H1 (cell line): ENCODE measurements around the gene MAGI2. TPM values are rescaled to one million over a fixed set of nuclear protein-coding genes. Genes with fewer than 3 reads are reported as not detected.

Experiments used
- CTCF ChIA-PET: fragments of 300-600 bp; sonication (Branson Sonifier 250); formaldehyde crosslinking; loops from one replicate; lab custom pipeline; 2021; ENCODE audit not compliant: partially characterized antibody; lab: Charles Lee
- POLR2A ChIA-PET: fragments of 300-600 bp; sonication (Branson Sonifier 250); formaldehyde crosslinking; loops from one replicate; lab custom pipeline; 2021; ENCODE audit warnings: inconsistent platforms; ENCODE audit not compliant: partially characterized antibody; lab: Charles Lee
- DNase-seq, 2 experiments: peaks; one replicate each; pipeline versions ENCODE4 v3.0.0 to v3.0.0-alpha.2; 2010 to 2022; ENCODE audit warnings: low spot score in 2 of 2, low read depth in 1 of 2, mixed read lengths in 1 of 2
- FAIRE-seq: peaks from 2 replicates; lab custom pipeline; 2011; peaks lifted over from hg19 to GRCh38; lab: Jason Lieb, UNC
- H2AFZ ChIP-seq: 2 replicates; pipeline ENCODE4 v1.8.1; 2012; ENCODE audit warnings: low read length, inconsistent platforms
- H2AK5ac ChIP-seq: 2 replicates; pipeline ENCODE4 v1.6.1; 2013; ENCODE audit warnings: low read depth, low read length
- H2BK120ac ChIP-seq: replicated peaks from 2 replicates; pipeline ENCODE3; 2013; ENCODE audit warnings: low read depth, low read length, inconsistent platforms
- H2BK12ac ChIP-seq: 2 replicates; pipeline ENCODE4 v1.6.1; 2013; ENCODE audit warnings: low read depth, low read length
- H2BK15ac ChIP-seq: 2 replicates; pipeline ENCODE4 v1.6.1; 2013; ENCODE audit warnings: low read length
- H2BK20ac ChIP-seq: 2 replicates; pipeline ENCODE4 v1.6.1; 2013; ENCODE audit warnings: low read length
- H2BK5ac ChIP-seq: 2 replicates; pipeline ENCODE4 v1.6.1; 2013; ENCODE audit warnings: low read depth, low read length
- H3K14ac ChIP-seq: 2 replicates; pipeline ENCODE4 v1.6.1; 2013; ENCODE audit warnings: inconsistent platforms; ENCODE audit not compliant: insufficient read length
- H3K18ac ChIP-seq: 2 replicates; pipeline ENCODE4 v1.6.1; 2013; ENCODE audit warnings: low read length; ENCODE audit errors: extremely low read depth
- H3K23ac ChIP-seq: 2 replicates; pipeline ENCODE4 v1.6.1; 2013; ENCODE audit warnings: inconsistent platforms; ENCODE audit not compliant: insufficient read length
- H3K23me2 ChIP-seq: 2 replicates; pipeline ENCODE4 v1.6.1; 2013; ENCODE audit warnings: low read depth, low read length
- H3K27ac ChIP-seq: 2 replicates; pipeline ENCODE4 v1.6.1; 2011; ENCODE audit warnings: low read depth, low read length, inconsistent platforms
- H3K27me3 ChIP-seq, 4 experiments: replicated peaks in 1 of 4; 1 replicate in 1 of 4; 2 replicates in 3 of 4; pipeline versions ENCODE4 v1.6.1 to v1.8.1; 2011 to 2013; ENCODE audit warnings: low read length in 3 of 4, mild to moderate bottlenecking in 3 of 4, inconsistent platforms in 2 of 4, mixed read lengths in 2 of 4, moderate library complexity in 1 of 4; ENCODE audit not compliant: control insufficient read depth in 3 of 4, insufficient read depth in 3 of 4; ENCODE audit errors: extremely low read depth in 1 of 4
- H3K36me3 ChIP-seq, 4 experiments: 2 replicates each; pipeline versions ENCODE4 v1.6.1 to v1.8.1; 2011 to 2013; ENCODE audit warnings: mild to moderate bottlenecking in 4 of 4, low read length in 3 of 4, moderate library complexity in 2 of 4, control low read depth in 1 of 4, inconsistent platforms in 1 of 4; ENCODE audit not compliant: insufficient read depth in 4 of 4, control insufficient read depth in 2 of 4
- H3K4ac ChIP-seq: replicated peaks from 2 replicates; pipeline ENCODE3; 2013; ENCODE audit warnings: low read length, low read depth, mixed read lengths, inconsistent platforms; ENCODE audit not compliant: insufficient read length
- H3K4me1 ChIP-seq, 4 experiments: replicated peaks in 1 of 4; 1 replicate in 1 of 4; 2 replicates in 3 of 4; pipeline versions ENCODE4 v1.6.1 to v1.8.1; 2011 to 2013; ENCODE audit warnings: low read length in 3 of 4, inconsistent platforms in 2 of 4, mixed read lengths in 1 of 4; ENCODE audit not compliant: insufficient read depth in 4 of 4, control insufficient read depth in 3 of 4
- H3K4me2 ChIP-seq, 2 experiments: 2 replicates each; pipeline versions ENCODE4 v1.6.1 to v1.8.1; 2011 to 2013; ENCODE audit warnings: low read depth in 2 of 2, low read length in 2 of 2, control low read depth in 1 of 2, inconsistent platforms in 1 of 2, mild to moderate bottlenecking in 1 of 2; ENCODE audit not compliant: insufficient read depth in 1 of 2
- H3K4me3 ChIP-seq, 4 experiments: fragments of 200-600, 300-600 bp in 1 of 4; sonication (generic), shearing (Covaris generic), sonication (Bioruptor Twin) in 1 of 4; 2 replicates each; pipeline versions ENCODE4 v1.5.1 to v1.8.1; 2011 to 2016; ENCODE audit warnings: low read length in 4 of 4, low read depth in 3 of 4, control low read depth in 2 of 4, inconsistent platforms in 2 of 4, mild to moderate bottlenecking in 2 of 4, mixed read lengths in 1 of 4, moderate library complexity in 1 of 4; ENCODE audit not compliant: insufficient read depth in 2 of 4; ENCODE audit errors: extremely low read depth in 1 of 4
- H3K56ac ChIP-seq: replicated peaks from 2 replicates; pipeline ENCODE3; 2013; ENCODE audit warnings: low read depth, mild to moderate bottlenecking, mixed read lengths, low read length, inconsistent platforms; ENCODE audit not compliant: insufficient read length
- H3K79me1 ChIP-seq: 2 replicates; pipeline ENCODE4 v1.6.1; 2013; ENCODE audit warnings: low read depth, low read length, control low read depth
- H3K79me2 ChIP-seq, 2 experiments: 2 replicates each; pipeline versions ENCODE4 v1.6.1 to v1.8.1; 2012 to 2013; ENCODE audit warnings: low read length in 2 of 2, mild to moderate bottlenecking in 2 of 2, inconsistent platforms in 1 of 2; ENCODE audit not compliant: insufficient read depth in 2 of 2, control insufficient read depth in 1 of 2
- H3K9ac ChIP-seq, 4 experiments: replicated peaks in 1 of 4; 1 replicate in 1 of 4; 2 replicates in 3 of 4; pipeline versions ENCODE4 v1.6.1 to v1.8.1; 2011 to 2013; ENCODE audit warnings: low read depth in 3 of 4, low read length in 3 of 4, control low read depth in 2 of 4, mild to moderate bottlenecking in 2 of 4, moderate library complexity in 2 of 4, inconsistent platforms in 1 of 4; ENCODE audit errors: extremely low read depth in 1 of 4
- H3K9me3 ChIP-seq, 2 experiments: 2 replicates each; pipeline versions ENCODE4 v1.6.1 to v1.8.1; 2012 to 2013; ENCODE audit warnings: mild to moderate bottlenecking in 2 of 2, moderate library complexity in 2 of 2, control low read depth in 1 of 2, inconsistent platforms in 1 of 2, low read depth in 1 of 2, low read length in 1 of 2, mixed read lengths in 1 of 2; ENCODE audit not compliant: insufficient read depth in 2 of 2
- H4K20me1 ChIP-seq, 2 experiments: replicated peaks in 1 of 2; 2 replicates each; pipeline versions ENCODE3 to v1.8.1; 2011 to 2013; ENCODE audit warnings: inconsistent platforms in 2 of 2, low read length in 2 of 2, mild to moderate bottlenecking in 1 of 2; ENCODE audit not compliant: insufficient read depth in 2 of 2, control insufficient read depth in 1 of 2
- H4K5ac ChIP-seq: 2 replicates; pipeline ENCODE4 v1.6.1; 2013; ENCODE audit warnings: low read length, low read depth, mixed read lengths, inconsistent platforms; ENCODE audit not compliant: insufficient read length
- H4K8ac ChIP-seq: 2 replicates; pipeline ENCODE4 v1.8.0; 2013; ENCODE audit warnings: mild to moderate bottlenecking, moderate library complexity, low read length, inconsistent platforms; ENCODE audit not compliant: insufficient read depth; ENCODE audit errors: extremely low read depth
- H4K91ac ChIP-seq: replicated peaks from 2 replicates; pipeline ENCODE3; 2013; ENCODE audit warnings: low read length, mixed read lengths, inconsistent platforms; ENCODE audit not compliant: insufficient read length
- TAF1 ChIP-seq: IDR thresholded peaks from 2 replicates; pipeline ENCODE4 v1.6.1; 2011; ENCODE audit warnings: mild to moderate bottlenecking, low read depth, low read length
- WGBS, 2 experiments: shearing (Covaris generic) in 1 of 2; methylation state at CpG; one replicate each; pipeline versions ENCODE4 v1.1.6 to v1.1.7; 2013 to 2015; ENCODE audit warnings: low lambda C conversion rate in 2 of 2, mixed read lengths in 2 of 2, inconsistent platforms in 1 of 2, low coverage in 1 of 2, missing lambda C conversion rate in 1 of 2; ENCODE audit not compliant: insufficient replicate concordance in 2 of 2, insufficient coverage in 1 of 2, insufficient read length in 1 of 2; ENCODE audit errors: extremely low coverage in 1 of 2, missing lambda C conversion rate in 1 of 2; 5-methylcytosine and 5-hydroxymethylcytosine counted together
- polyA plus RNA-seq, 7 experiments: library from polyadenylated mRNA; depleted of rRNA in 3 of 7; stranded (reverse) in 5 of 7; unstranded in 2 of 7; fragments of >200 nt in 5 of 7; fragments of 200-250 nt in 2 of 7; gene quantifications; 1 replicate in 5 of 7; 2 replicates in 1 of 7; 4 replicates in 1 of 7; pipeline versions ENCODE4 v1.2.1 to v1.2.3, GENCODE V29; 2011 to 2013; ENCODE audit warnings: missing spikeins in 2 of 7, mixed read lengths in 2 of 7
- total RNA-seq: library from RNA; stranded (reverse); fragmentation: NEBNext Ultra II Directional; extraction: Animal tissue kit (Norgen Biotek cat#: 25700); gene quantifications from 2 replicates; pipeline ENCODE4 v1.2.1, GENCODE V29; 2021

Gene MAGI2
- total and polyA plus RNA-seq, 2 of the 8 experiments (the other 6 are each of a cell fraction or from before 2014, with no cell fraction given), result 6.0 to 27.3 TPM

GRCh38 chr7:78118470-78118869, 1335.0 kb downstream of the MAGI2 start:
- Histone ChIP-seq H3K9ac (no peak overlapping the region), H3K4me1 (peaks cover 0 to 8% (median 0%) of the 10 kb centered on the region in 4 experiments; a peak in 1 of 7 replicates), H3K79me1 (no peaks in the 10 kb centered on the region), H4K5ac (no peak overlapping the region), H3K36me3 (no peaks in the 10 kb centered on the region), H2AK5ac (no peak overlapping the region), H4K8ac (no peak overlapping the region), H3K23me2 (no peaks in the 10 kb centered on the region), H3K4me2 (peak overlapping the region in 1 of 2 experiments; percentile 56; a peak in 2 of 4 replicates), H3K27me3 (no peaks in the 10 kb centered on the region), H3K4ac (no peak overlapping the region), H3K27ac (no peak overlapping the region), H3K9me3 (no peaks in the 10 kb centered on the region; a peak in 1 of 4 replicates), H3K56ac (no peak overlapping the region), H2BK12ac (no peak overlapping the region), H2BK15ac (no peak overlapping the region), H2AFZ (no peak overlapping the region), H3K18ac (no peak overlapping the region), H3K4me3 (peak overlapping the region in 1 of 4 experiments; percentile 8; a peak in 1 of 8 replicates), H4K20me1 (no peaks in the 10 kb centered on the region), H3K14ac (no peak overlapping the region), H4K91ac (no peak overlapping the region), H3K79me2 (no peaks in the 10 kb centered on the region), H2BK5ac (no peak overlapping the region), H3K23ac (no peak overlapping the region), H2BK20ac (no peak overlapping the region), H2BK120ac (no peak overlapping the region)
- no peak for TF ChIP-seq TAF1
- POLR2A ChIA-PET, result no interaction called here
- no peak for DNase-seq
- FAIRE-seq, result no peak
- WGBS, 2 experiments, result 43% methylated on average over 3 of the region's 3 CpGs; no CpG with 5 or more reads in 1 of the 2 experiments
- CTCF ChIA-PET, result interaction anchor here (1.1 kb wide), 1 partner anchor 10 kb away, joined by 3 read pairs; no protein-coding TSS in a partner anchor
